GM19372 (cell line): Measurements from ENCODE around the gene SOS2.
"Not testable (repeated sequence)": the region's sequence is repeated elsewhere in the genome, so short reads cannot be mapped to it uniquely, and the experiment has no call there.

Experiments
- ATAC-seq: cut with Tn5 transposase; IDR thresholded peaks from one replicate; pipeline ENCODE4 v1.9.1; 2021; ENCODE audit warnings: mild to moderate bottlenecking, low read depth, moderate library complexity; ENCODE audit not compliant: unreplicated experiment

Gene SOS2

GRCh38 chr14:50088117-50088515 is 143.3 kb downstream of the SOS2 start:
- ATAC-seq, result no peak

DNA sequence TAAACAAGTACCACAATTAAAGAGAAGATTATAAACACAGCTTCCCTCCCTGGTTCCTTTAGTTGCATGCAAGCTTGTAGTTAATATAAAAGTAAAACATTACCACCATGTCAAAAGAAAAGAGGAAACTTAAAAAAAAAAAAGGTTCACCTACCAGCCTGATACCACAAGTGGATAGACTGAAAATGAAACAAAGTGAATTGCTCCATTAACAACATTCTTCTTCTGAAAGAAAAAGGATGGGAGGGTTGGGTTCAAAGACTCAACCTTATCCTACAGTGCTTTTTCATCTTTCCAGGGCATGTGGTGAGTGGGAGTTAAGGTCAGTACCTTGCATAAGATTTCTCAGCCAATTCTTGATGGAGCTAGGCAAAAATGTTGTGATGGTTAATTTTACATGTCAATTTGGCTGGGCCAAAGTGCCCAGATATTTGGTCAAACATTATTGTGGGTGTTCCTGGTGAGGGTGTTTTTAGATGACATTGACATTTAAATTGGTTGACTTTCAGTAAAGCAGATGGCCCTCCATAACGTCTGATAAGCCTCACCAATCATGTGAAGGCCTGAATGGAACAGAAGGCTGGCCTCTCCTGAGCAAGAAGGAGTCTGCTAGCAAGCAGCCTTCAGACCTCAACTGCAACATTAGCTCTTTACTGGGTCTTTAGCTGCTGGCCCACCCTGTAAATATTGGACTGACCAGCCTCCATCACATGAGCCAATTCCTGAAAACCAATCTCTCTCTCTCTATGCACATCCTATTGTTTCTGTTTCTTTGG is 143.8 kb downstream of the SOS2 start:
- ATAC-seq, result no peak

- ATAC-seq, result no peak
These were observed 145.1 kb downstream of the SOS2 start for GRCh38 chr14:50086321-50086711.

- peak; percentile 58 for ATAC-seq
These were observed 145.6 kb downstream of the SOS2 start for GRCh38 chr14:50085570-50086320.

DNA sequence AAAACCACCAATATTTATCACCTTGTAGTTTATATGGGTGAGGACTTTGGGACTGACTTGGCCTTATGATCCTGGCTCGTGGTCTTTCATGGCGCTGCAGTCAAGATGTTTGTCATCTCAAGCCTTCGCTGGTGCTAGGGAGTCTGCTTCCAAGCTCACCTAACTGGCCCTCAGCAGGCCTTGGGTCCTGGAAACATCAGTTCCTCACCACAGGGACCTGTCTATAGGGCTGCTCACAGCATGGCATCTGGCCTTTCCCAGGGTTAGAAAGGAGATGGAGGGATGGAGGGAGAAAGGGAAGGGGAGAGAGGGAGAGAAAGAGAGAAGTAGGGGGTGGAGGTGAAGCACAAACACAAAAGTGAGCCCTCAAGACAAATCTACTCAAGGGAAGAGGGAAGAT is 146.7 kb downstream of the SOS2 start:
- ATAC-seq, result no peak

DNA sequence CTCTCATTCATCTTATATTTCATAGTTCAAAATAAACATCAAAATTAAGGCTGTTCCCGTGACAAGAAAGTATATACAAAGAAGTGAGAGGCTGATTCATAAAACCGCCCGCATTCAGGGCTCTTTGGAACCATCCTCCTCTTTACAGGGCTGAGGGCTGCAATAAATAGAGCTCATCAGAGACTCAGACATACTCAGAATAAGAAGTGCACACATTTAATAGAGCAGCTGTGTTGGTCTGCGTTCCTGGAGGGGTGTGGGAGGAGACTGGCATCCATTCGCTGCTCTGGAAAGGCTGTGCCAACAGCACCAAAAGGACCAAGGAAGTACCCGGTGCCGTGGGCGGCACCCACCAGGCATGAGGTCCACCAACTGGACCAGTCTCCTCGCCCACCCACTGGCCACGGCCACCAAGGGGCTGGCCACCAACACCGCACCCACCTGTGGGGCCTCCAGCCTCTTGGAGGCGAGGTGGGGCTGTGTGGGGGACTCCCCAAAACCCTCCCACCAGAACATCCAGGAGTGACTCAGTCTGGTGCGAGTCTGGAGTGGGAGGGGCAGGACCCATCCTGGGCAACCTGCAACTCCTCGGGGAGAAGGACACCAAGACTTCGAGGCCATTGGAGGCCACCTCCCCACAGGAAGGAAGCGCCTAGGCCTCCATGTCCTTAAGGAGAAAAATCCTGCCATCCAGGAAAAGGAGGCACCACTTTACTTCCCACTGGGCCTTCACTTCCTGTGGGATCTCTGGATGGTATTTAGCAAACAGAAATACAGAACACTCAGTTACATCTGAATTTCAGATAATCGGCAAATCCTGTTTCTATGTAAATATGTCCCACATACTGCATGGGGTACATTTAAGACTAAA is 147.7 kb downstream of the SOS2 start:
- peak; percentile 25 for ATAC-seq

DNA sequence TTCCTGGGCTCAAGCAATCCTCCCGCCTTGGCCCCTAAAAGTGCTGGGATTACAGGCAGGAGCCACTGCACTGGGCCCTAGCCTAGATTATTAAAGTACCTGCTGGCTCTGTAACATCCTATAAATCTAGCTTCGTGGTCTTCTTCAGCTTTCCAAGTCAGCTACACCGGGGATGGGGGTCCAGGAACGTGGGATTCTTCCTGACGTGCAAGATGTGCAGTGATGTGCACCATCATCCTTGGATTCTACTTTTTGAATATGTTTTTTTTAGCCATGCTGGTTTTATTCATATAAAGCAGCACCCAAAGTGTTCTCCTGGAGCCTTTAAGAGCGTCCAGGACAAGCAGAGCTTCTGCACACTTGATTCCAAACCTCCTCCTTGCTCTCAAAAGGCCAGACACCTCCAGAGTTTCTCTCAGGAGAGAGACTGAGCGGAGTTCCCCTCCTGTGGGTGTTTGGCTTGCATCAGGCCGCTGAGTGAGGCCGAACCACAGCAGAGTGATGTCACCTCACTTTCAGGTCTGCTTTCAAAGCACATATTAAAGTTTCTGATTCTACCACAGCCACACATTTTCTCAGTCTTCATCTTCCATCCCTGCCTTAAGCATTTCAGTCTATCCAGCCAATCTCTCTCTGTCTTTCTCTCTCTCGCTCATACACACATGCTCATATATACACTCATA is 148.5 kb downstream of the SOS2 start:
- ATAC-seq, result peak; percentile 74

DNA sequence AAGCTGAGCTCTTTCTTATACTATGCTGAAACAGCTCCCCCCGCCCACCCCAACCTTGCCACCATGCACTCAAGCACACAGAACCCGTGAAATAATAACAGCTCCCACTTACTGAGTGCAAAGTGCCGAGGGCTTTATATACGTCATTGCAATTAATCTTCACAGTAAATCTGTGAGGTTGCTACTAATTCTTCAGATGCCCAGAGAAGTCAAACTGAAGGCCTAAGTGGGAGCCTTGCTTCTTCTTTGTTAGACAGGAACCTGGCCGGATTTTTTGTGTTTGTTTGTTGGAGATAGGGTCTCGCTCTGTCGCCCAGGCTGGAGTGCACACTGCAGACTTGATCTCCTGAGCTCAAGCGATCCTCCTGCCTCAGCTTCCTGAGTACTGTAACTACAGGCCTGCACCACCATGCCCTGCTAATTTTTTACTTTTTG is 149.1 kb downstream of the SOS2 start:
- ATAC-seq, result no peak

- not testable (repeated sequence) for ATAC-seq
These were observed 152.3 kb downstream of the SOS2 start for GRCh38 chr14:50079103-50079502.

GRCh38 chr14:50073663-50074062 is 157.7 kb downstream of the SOS2 start:
- ATAC-seq, result not testable (repeated sequence)

- ATAC-seq, result no peak
These were observed 159.0 kb downstream of the SOS2 start for GRCh38 chr14:50072395-50072794.

- no peak for ATAC-seq
These were observed 160.4 kb downstream of the SOS2 start for GRCh38 chr14:50070840-50071548.

- ATAC-seq, result no peak
These were observed 161.1 kb downstream of the SOS2 start for GRCh38 chr14:50070230-50070629.

DNA sequence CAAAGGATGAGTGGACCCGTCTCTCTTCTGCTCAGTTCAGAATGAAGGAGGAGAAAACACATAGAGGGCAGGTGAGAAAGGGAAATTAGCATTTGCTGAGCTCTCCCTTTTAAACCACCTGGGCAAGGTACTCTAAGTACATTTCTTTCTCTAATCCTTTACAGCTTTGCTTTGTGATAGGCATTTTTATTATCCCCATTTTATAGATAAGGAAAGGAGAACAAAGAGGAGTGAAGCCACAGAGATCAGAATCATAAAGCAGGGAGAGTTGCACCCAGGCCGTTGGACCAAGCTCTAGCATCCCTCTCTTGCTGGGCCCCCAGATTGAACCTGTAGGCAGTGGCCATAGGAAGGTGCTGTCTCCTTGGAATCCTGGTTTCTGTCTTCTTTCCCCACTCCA is 162.1 kb downstream of the SOS2 start:
- no peak for ATAC-seq

DNA sequence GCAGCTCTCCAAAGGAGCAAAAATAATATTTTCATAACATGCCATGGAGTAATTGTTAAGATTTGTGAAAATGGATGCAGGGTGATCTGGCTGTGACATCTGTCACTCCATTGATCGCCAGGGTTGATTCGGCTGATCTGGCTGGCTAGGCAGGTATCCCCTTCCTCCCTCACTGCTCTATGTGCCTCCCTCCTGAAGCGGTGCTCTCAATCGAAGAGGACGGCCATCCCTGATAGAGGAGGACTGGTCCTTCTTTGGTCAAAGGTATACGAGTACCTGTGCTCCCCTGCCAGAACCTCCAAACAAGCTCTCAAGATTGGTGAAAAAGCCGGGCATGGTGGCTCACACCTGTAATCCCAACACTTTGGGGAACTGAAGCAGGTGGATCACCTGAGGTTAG is 162.9 kb downstream of the SOS2 start:
- ATAC-seq, result no peak

GRCh38 chr14:50067723-50068495 is 163.5 kb downstream of the SOS2 start:
- no peak for ATAC-seq
